Fibroblast of pulmonary artery (primary cell): ENCODE data around the gene NEDD4L.

ENCODE experiments used
- DNase-seq: peaks from one replicate; pipeline ENCODE4 v3.0.0-alpha.2; 2010; ENCODE audit warnings: low read depth
- H3K4me3 ChIP-seq: replicated peaks from 2 replicates; pipeline ENCODE4 v1.5.1; 2011; ENCODE audit warnings: low read depth, mild to moderate bottlenecking, control low read depth, low read length, moderate library complexity
- CTCF ChIP-seq: IDR thresholded peaks from 2 replicates; pipeline ENCODE4 v1.5.1; 2011; ENCODE audit warnings: mild to moderate bottlenecking, control low read depth, low read length, inconsistent platforms; ENCODE audit errors: missing control alignments

The NEDD4L gene

GRCh38 chr18:58105206-58105887 is 61.3 kb downstream of the NEDD4L start:
- TF ChIP-seq CTCF, result no peak
- DNase-seq, result no peak
- H3K4me3 ChIP-seq, result no peak overlapping the region

GRCh38 chr18:58105888-58106260 is 61.8 kb downstream of the NEDD4L start:
- no peak overlapping the region for H3K4me3 ChIP-seq
- no peak for DNase-seq
- TF ChIP-seq CTCF, result no peak

DNA sequence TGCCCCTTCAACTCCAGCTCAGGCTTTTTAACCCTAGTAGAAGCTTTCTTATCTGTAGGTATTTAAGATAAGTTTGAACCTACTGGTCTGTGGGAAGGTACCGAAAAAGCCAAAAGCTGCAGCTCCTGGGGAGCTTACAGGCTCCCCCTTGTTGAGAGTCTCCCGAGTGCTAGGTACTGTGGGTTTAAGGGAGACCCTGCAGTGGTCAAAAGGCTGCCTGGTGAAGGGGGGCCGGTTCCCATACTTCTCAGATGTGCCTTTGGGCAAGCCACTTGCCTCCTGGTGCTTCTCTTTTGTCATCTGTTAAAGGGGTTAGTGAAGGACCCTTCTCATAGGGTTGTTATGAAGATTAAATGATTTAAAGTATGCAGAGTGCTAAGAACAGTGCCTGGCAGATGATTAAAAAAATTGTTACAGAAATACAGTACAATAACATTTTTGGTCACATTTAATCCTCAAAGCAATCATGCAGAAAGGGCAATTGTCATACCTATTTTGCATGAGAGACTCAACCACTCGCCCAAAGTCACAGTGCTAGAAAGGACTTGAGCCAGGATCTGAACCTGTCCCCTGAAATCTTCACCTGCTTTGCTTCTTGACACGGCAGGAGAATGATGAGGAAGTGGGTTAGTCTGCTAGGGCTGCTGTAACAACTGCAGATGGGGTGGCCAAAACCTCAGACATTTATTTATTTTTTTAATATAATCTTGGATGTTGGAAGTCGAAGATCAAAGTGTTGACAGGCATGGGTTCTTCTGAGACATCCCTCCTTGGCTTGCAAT is 62.5 kb downstream of the NEDD4L start:
- no peak for TF ChIP-seq CTCF
- no peak for DNase-seq
- no peak overlapping the region for H3K4me3 ChIP-seq

DNA sequence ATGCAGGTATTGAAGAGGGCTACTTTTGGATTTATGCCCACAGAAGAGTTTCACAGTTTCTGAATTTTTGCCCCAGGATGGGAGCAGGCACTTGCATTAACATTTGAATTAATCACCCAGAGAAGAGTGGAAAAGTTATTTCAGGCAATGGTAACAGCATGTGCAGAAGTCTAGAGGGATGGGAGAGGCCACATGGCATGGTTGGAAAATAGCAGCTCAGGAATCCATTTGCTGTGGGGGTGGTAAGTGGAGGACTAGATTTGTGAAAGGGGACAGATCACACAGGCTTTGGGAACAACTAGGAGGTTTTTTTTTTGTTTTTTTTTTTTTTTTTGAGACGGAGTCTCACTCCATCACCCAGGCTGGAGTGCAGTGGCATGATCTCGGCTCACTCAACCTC is 65.2 kb downstream of the NEDD4L start:
- DNase-seq, result no peak
- TF ChIP-seq CTCF, result no peak
- no peak overlapping the region for H3K4me3 ChIP-seq

DNA sequence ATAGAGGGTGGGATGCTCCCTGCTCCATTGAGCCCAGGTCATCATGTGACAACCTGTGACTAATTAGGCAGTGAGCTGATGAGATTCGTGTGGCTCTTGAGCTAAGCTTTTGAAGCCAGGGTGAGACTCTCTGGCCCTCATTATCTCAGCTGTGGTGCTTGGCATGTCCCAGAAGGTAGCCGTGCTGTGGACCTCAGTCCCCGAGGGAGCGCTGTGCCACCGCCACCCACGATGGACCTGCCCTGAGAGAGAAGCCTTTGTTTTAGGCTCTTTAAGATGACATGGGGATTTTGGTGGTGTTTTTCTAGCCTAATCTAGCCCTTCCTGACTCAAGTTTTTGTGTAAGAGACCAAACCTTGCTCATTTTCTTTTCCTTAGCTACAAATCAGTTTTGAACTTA is 66.4 kb downstream of the NEDD4L start:
- no peak for DNase-seq
- TF ChIP-seq CTCF, result no peak
- H3K4me3 ChIP-seq, result no peak overlapping the region

DNA sequence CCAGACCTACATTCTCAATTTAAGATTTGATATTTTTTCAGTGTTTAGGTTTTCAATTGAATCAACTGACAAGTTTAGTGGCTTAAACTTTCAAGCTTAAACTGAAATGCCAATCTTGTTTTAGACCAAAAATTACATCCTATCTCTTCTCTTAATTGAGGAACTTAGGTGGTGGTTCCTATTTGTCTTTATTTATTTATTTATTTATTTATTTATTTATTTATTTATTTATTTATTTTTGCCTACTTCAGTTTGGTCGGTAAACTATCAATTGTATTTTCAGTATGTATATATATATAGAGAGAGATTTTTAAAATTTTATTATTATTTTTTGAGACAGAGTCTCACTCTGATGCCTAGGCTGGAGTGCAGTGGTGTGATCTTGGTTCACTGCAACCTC is 68.1 kb downstream of the NEDD4L start:
- no peak for TF ChIP-seq CTCF
- H3K4me3 ChIP-seq, result no peak overlapping the region
- DNase-seq, result no peak
